HCT116 (cell line): ENCODE measurements around the gene GPHA2. TPM values are rescaled to one million over a fixed set of nuclear protein-coding genes. Genes with fewer than 3 reads are reported as not detected.

ENCODE experiments used
- ATAC-seq: fragments of 200-7000 bp; cut with Tn5 transposase; 2 replicates; pipeline ENCODE4 v1.9.1; 2020; ENCODE audit warnings: mild to moderate bottlenecking, moderate library complexity
- BruUV-seq: library from RNA; stranded (reverse); fragments of 400-500 nt; replicated peaks from 2 replicates; lab custom pipeline; 2021; lab: Mats Ljungman, UMichigan
- CTCF ChIA-PET: fragments of 300-600 bp; sonication (Branson Sonifier 250); formaldehyde crosslinking; loops from one replicate; lab custom pipeline; 2021; ENCODE audit warnings: antibody characterized with exemption; lab: Charles Lee
- POLR2A ChIA-PET: fragments of 300-600, 350-600 bp; sonication (Branson Sonifier 250); formaldehyde crosslinking; loops from one replicate; lab custom pipeline; 2021; ENCODE audit warnings: antibody characterized with exemption; lab: Charles Lee
- RAD21 ChIA-PET, 2 experiments: fragments of 300-600 bp; sonication (Branson Sonifier 250); formaldehyde crosslinking; loops; one replicate each; lab custom pipeline; 2023; ENCODE audit warnings: low total read pairs in 2 of 2; ENCODE audit not compliant: uncharacterized antibody in 2 of 2, unreplicated experiment in 2 of 2, low non-redundant PET in 1 of 2; lab: Charles Lee
- DNase-seq: peaks from one replicate; pipeline ENCODE4 v3.0.0-alpha.2; 2010; ENCODE audit warnings: low read depth, low spot score
- H2AFZ ChIP-seq: fragments of 200-600 bp; shearing (Covaris generic), sonication (generic); 2 replicates; pipeline ENCODE4 v1.6.1; 2017; ENCODE audit warnings: low read depth, mixed run types, mixed read lengths, antibody characterized with exemption, low read length; ENCODE audit not compliant: poor library complexity, severe bottlenecking
- H3K27ac ChIP-seq: 2 replicates; pipeline ENCODE4 v1.5.1; 2012; ENCODE audit warnings: low read depth, low read length
- H3K27me3 ChIP-seq: fragments of 200-600 bp; sonication (generic); 2 replicates; pipeline ENCODE4 v1.6.1; 2016; ENCODE audit warnings: mixed run types, low read length, mixed read lengths; ENCODE audit not compliant: insufficient read depth
- H3K36me3 ChIP-seq, 2 experiments: fragments of 200-500 bp in 1 of 2; fragments of 200-600 bp in 1 of 2; sonication (Bioruptor generic) in 1 of 2; sonication (generic) in 1 of 2; 2 replicates each; pipeline versions ENCODE4 v1.5.1 to v1.6.1; 2014 to 2016; ENCODE audit warnings: low read length in 2 of 2, inconsistent platforms in 1 of 2, mixed read lengths in 1 of 2, mixed run types in 1 of 2; ENCODE audit not compliant: insufficient read depth in 2 of 2, control insufficient read depth in 1 of 2
- H3K4me1 ChIP-seq, 2 experiments: fragments of 200-600 bp in 1 of 2; sonication (generic) in 1 of 2; 2 replicates each; pipeline versions ENCODE4 v1.5.1 to v1.6.1; 2012 to 2017; ENCODE audit warnings: low read length in 2 of 2, inconsistent platforms in 1 of 2, mild to moderate bottlenecking in 1 of 2, mixed read lengths in 1 of 2, mixed run types in 1 of 2, moderate library complexity in 1 of 2; ENCODE audit not compliant: insufficient read depth in 2 of 2, control insufficient read depth in 1 of 2
- H3K4me2 ChIP-seq: fragments of 200-600 bp; sonication (generic); 2 replicates; pipeline ENCODE4 v1.6.1; 2017; ENCODE audit warnings: mixed run types, low read length, mixed read lengths
- H3K4me3 ChIP-seq, 2 experiments: fragments of 200-600 bp in 1 of 2; sonication (generic) in 1 of 2; replicated peaks in 1 of 2; 2 replicates each; pipeline ENCODE4 v1.5.1; 2011 to 2016; ENCODE audit warnings: low read length in 2 of 2, control low read depth in 1 of 2, low read depth in 1 of 2, mild to moderate bottlenecking in 1 of 2, mixed read lengths in 1 of 2, mixed run types in 1 of 2
- H3K79me2 ChIP-seq: fragments of 200-600 bp; sonication (generic); 2 replicates; pipeline ENCODE4 v1.6.1; 2017; ENCODE audit warnings: mild to moderate bottlenecking, mixed run types, low read length, moderate library complexity, mixed read lengths; ENCODE audit not compliant: insufficient read depth
- H3K9ac ChIP-seq: fragments of 200-600 bp; sonication (generic); 2 replicates; pipeline ENCODE4 v1.6.1; 2016; ENCODE audit warnings: low read length, mixed read lengths
- H3K9me2 ChIP-seq: fragments of 200-600 bp; sonication (generic), shearing (Covaris generic); 2 replicates; pipeline ENCODE4 v1.6.1; 2017; ENCODE audit warnings: mixed run types, mild to moderate bottlenecking, moderate library complexity; ENCODE audit not compliant: insufficient read depth
- H3K9me3 ChIP-seq, 2 experiments: fragments of 200-500 bp in 1 of 2; fragments of 200-600 bp in 1 of 2; sonication (Bioruptor generic) in 1 of 2; sonication (generic) in 1 of 2; 2 replicates each; pipeline ENCODE4 v1.6.1; 2014 to 2017; ENCODE audit warnings: low read length in 2 of 2, mixed read lengths in 2 of 2, inconsistent platforms in 1 of 2, low read depth in 1 of 2, mild to moderate bottlenecking in 1 of 2, mixed run types in 1 of 2, moderate library complexity in 1 of 2; ENCODE audit not compliant: control insufficient read depth in 1 of 2, insufficient read depth in 1 of 2
- H4K20me1 ChIP-seq: fragments of 200-600 bp; sonication (generic), shearing (Covaris generic); 2 replicates; pipeline ENCODE4 v1.6.1; 2017; ENCODE audit warnings: mixed run types, mild to moderate bottlenecking, moderate library complexity; ENCODE audit not compliant: insufficient read depth
- CBX3 ChIP-seq: IDR thresholded peaks from 2 replicates; pipeline ENCODE4 v1.6.1; 2012; ENCODE audit warnings: low read depth
- POLR2A ChIP-seq: IDR thresholded peaks from 2 replicates; pipeline ENCODE4 v1.7.0; 2011; ENCODE audit warnings: borderline replicate concordance; ENCODE audit not compliant: insufficient read depth, insufficient read length; ENCODE audit errors: extremely low read depth
- POLR2AphosphoS5 ChIP-seq: IDR thresholded peaks from 2 replicates; pipeline ENCODE4 v1.6.1; 2011; ENCODE audit warnings: mild to moderate bottlenecking, low read depth, low read length, moderate library complexity
- TCF7L2 ChIP-seq: IDR thresholded peaks from 2 replicates; pipeline ENCODE4 v1.7.0; 2011; ENCODE audit warnings: borderline replicate concordance, inconsistent platforms; ENCODE audit not compliant: insufficient read depth, insufficient read length; ENCODE audit errors: extremely low read depth
- YY1 ChIP-seq: IDR thresholded peaks from 2 replicates; pipeline ENCODE4 v1.6.1; 2011; ENCODE audit warnings: low read length, low read depth, moderate library complexity, mild to moderate bottlenecking; ENCODE audit not compliant: insufficient replicate concordance; ENCODE audit errors: extremely low read depth
- ZFX ChIP-seq: fragments of 450-650 bp; IDR thresholded peaks from 2 replicates; pipeline ENCODE4 v1.6.1; 2017
- ZNF274 ChIP-seq: fragments of 200-500 bp; sonication (Bioruptor generic); IDR thresholded peaks from 2 replicates; pipeline ENCODE4 v1.6.1; 2014; ENCODE audit warnings: mild to moderate bottlenecking, low read depth, low read length, inconsistent platforms
- intact Hi-C: fragments of 100-400 bp; cut with micrococcal nuclease; formaldehyde crosslinking; loops from 2 replicates; pipeline ENCODE4 v1.10.0; 2022
- total RNA-seq: library from RNA; stranded (reverse); gene quantifications from one replicate; pipeline ENCODE4 v1.2.1, GENCODE V29; 2021; ENCODE audit not compliant: unreplicated experiment
- TF ChIP-seq, protein P1 (sequence below): IDR thresholded peaks from 2 replicates; pipeline ENCODE4 v1.6.1; 2011; ENCODE audit warnings: mild to moderate bottlenecking, low read length, moderate library complexity; ENCODE audit not compliant: insufficient replicate concordance; ENCODE audit errors: extremely low read depth

Gene GPHA2
- total RNA-seq, 1 experiment from 2014 or later: not detected

GRCh38 chr11:64917663-64917995 lies 18.1 kb downstream of the GPHA2 start:
- no peak for ATAC-seq
- intact Hi-C loops: loop anchor here (2.0 to 10.0 kb wide), 3 partner anchors 89 to 197 kb away; partner anchors contain the start of genes SNX15, TM7SF2 and ZNHIT2
- peaks cover 16 to 29% of the 10 kb centered on the region in 2 experiments for H3K4me1 ChIP-seq
- peak overlapping the region; percentile 58 to 82 for H3K4me3 ChIP-seq
- H3K9me2 ChIP-seq: no peaks in the 10 kb centered on the region
- H4K20me1 ChIP-seq: no peaks in the 10 kb centered on the region
- ChIA-PET POLR2A (no interaction called here), RAD21 (no interaction called here), CTCF (interaction anchor here (2.8 kb wide), 1 partner anchor 79 kb away, joined by 7 read pairs; the partner anchor contains the start of gene BATF2)
- no peak for DNase-seq
- peak overlapping the region; percentile 52 for H2AFZ ChIP-seq
- H3K9me3 ChIP-seq: no peaks in the 10 kb centered on the region
- peak overlapping the region; percentile 69 for H3K27ac ChIP-seq
- H3K9ac ChIP-seq: peak overlapping the region; percentile 60
- H3K79me2 ChIP-seq: peaks cover 13% of the 10 kb centered on the region; the same call in 1 of the 2 replicates
- BruUV-seq: TSS peak; percentile 95
- TF ChIP-seq, protein P1, sequence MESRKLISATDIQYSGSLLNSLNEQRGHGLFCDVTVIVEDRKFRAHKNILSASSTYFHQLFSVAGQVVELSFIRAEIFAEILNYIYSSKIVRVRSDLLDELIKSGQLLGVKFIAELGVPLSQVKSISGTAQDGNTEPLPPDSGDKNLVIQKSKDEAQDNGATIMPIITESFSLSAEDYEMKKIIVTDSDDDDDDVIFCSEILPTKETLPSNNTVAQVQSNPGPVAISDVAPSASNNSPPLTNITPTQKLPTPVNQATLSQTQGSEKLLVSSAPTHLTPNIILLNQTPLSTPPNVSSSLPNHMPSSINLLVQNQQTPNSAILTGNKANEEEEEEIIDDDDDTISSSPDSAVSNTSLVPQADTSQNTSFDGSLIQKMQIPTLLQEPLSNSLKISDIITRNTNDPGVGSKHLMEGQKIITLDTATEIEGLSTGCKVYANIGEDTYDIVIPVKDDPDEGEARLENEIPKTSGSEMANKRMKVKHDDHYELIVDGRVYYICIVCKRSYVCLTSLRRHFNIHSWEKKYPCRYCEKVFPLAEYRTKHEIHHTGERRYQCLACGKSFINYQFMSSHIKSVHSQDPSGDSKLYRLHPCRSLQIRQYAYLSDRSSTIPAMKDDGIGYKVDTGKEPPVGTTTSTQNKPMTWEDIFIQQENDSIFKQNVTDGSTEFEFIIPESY: no peak
- H3K4me2 ChIP-seq: peak overlapping the region; percentile 100
- no peaks in the 10 kb centered on the region for H3K27me3 ChIP-seq
- peaks cover 0 to 2% of the 10 kb centered on the region in 2 experiments; a peak in 1 of 4 replicates for H3K36me3 ChIP-seq

DNA sequence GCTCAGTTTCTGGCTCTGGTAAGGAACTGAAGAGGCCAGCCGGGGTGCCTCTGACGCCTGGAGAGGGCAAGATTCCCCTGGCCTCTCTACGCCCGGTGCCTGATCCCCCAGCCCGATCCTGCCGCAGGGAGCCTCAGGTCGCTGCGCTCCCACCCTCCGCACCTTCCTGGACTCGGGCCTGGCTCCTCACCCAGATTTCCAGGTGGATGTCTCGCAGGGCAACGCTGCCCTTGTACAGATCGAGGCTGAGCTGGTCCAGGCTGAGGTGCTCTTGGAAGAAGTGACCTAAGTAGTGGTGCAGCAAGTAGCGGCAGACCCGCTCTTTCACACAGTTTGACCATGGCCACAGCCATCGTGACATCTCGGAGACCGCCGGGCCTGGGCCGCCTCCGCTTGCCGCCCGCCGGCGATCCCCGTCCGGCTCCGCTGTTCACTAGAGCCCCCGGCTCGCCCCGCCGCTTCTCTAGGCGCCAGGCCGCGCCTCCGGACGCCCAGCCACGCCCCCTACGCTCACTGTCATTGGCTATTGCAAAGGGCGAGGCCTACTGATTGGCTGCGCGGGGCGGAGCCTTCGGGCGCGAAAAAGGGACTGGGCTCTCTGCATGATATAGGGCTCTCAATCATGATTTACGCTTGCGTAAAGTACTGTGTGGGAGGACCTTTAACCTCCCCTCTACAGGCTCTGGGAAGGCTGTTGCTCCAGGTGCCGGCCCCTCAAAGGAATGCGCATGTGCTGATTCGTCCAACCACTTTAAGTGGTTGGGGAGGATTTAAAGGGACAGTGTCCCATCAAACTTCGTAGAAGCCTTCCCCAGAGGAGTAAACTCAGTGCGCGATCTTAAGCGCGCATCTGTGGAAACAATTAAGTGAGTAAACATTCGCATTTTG lies 18.7 kb downstream of the GPHA2 start, which contains the start of gene ATG2A:
Gene ATG2A (minus strand): TSS at position 435 of the 888 bp plus-strand sequence. CDS start 74 bp downstream, at position 361.
- ATAC-seq (peak; percentile 97), DNase-seq (peak; percentile 99)
- Histone ChIP-seq H3K4me1 (peaks cover 16 to 29% of the 10 kb centered on the region in 2 experiments), H2AFZ (peak within 1 kb of the TSS; percentile 52), H3K36me3 (peaks cover 0 to 2% of the 10 kb centered on the region in 2 experiments; a peak in 1 of 4 replicates), H3K4me3 (peak within 1 kb of the TSS; percentile 82 to 84), H3K79me2 (peaks cover 13% of the 10 kb centered on the region; the same call in 1 of the 2 replicates), H4K20me1 (no peaks in the 10 kb centered on the region), H3K9ac (peak within 1 kb of the TSS; percentile 78), H3K27me3 (no peaks in the 10 kb centered on the region), H3K9me3 (no peaks in the 10 kb centered on the region), H3K9me2 (no peaks in the 10 kb centered on the region), H3K27ac (peak within 1 kb of the TSS; percentile 69), H3K4me2 (peak within 1 kb of the TSS; percentile 100)
- ChIA-PET CTCF (interaction anchor here (1.0 to 2.8 kb wide), 2 partner anchors 80 to 97 kb away, joined by 4 to 7 read pairs; partner anchors contain the start of genes ARL2 and BATF2), POLR2A (interaction anchor here (1.3 kb wide), 1 partner anchor 70 kb away, joined by 3 read pairs; no protein-coding TSS in a partner anchor), RAD21 (interaction anchor here in 1 of 2 experiments (0.6 kb wide), 1 partner anchor 126 kb away, joined by 7 read pairs; no protein-coding TSS in a partner anchor)
- intact Hi-C loops: loop anchor here (2.0 to 10.0 kb wide), 3 partner anchors 90 to 198 kb away; partner anchors contain the start of genes SNX15, TM7SF2 and ZNHIT2
- BruUV-seq: TSS peak; percentile 72
- TF ChIP-seq YY1: peak; percentile 23
- peak; percentile 88 for TF ChIP-seq POLR2AphosphoS5
- TF ChIP-seq ZFX: peak; percentile 100
- TF ChIP-seq TCF7L2: peak; percentile 89
- TF ChIP-seq POLR2A: peak; percentile 37
- no peak for TF ChIP-seq ZNF274
- no peak for TF ChIP-seq CBX3
